GM21786 (cell line): ENCODE results near the gene CRTAC1.

Source experiments
- ATAC-seq: cut with Tn5 transposase; IDR thresholded peaks from one replicate; pipeline ENCODE4 v1.9.1; 2021; ENCODE audit not compliant: unreplicated experiment

CRTAC1 gene

GRCh38 chr10:97901381-97901780 is 129.0 kb downstream of the CRTAC1 start:
- ATAC-seq, result no peak

- no peak for ATAC-seq
Observed at GRCh38 chr10:97898429-97898828, 132.0 kb downstream of the CRTAC1 start.

DNA sequence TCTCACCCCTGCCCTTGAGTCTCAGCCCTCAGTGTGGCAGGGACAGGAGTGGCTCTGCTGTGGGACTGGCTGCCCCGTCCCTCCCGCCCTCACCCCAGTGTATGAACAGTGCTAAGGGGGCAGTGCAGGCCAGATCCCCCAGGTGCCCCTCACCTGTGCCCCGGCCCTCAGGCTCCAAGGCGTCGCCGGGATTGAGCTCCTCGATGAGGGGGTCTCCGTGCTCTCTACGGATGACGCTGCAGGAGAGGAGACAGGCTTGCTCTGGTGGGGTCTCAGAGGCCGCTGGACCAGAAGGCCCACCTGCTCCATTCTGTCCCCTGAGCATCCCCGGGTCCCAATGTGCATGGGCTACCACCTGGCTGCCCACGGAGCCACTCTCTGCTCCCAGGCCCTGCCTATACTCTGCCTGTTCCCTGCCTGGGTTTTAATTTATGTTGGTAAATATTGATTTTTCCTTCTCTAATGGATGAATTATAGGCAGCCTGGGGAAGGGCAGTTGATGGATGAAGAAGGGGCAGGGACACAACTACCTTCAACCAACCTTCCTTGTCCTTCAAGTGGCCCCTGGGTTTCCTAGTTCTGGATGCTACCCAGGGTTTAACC is 133.6 kb downstream of the CRTAC1 start:
- no peak for ATAC-seq

DNA sequence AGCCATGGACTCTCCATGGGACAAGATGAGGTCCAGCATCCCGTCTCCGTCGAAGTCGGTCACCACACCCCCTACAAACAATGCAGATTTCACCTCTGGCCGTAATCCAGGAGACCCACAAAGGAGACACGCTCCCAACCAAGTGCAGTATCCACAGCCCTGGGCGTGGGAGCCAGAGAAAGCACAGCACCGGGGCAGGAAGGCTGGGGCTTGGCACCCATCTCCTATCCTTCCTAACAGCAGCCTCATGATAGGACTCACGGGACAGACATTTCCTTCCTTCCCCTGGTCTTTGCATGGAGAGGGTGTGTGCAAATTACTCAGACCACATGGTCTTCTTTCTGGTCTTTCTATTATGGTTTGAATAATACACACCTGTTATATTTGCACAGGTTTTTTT is 134.5 kb downstream of the CRTAC1 start:
- ATAC-seq, result no peak

DNA sequence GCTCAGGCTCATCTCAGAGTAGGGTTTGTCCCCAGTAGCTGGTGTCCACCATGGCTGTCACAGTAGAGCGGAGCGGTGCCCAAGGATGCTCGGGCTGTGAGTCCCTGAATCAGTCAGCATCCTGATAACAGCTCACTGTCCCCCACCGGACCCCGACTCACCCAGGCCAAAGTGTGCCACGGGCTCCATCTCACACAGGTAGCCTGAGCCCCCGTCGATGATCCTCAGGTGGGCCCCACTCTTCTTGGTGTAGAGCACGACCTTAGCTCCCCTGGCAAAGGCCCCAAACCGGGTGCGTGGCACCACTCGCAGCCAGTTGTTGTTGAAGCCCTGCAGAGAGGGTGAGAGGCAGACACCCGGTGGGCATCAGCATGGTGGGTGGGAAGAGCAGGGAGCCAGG is 135.3 kb downstream of the CRTAC1 start:
- no peak for ATAC-seq

- ATAC-seq, result no peak
Observed at GRCh38 chr10:97894092-97894491, 136.3 kb downstream of the CRTAC1 start.

DNA sequence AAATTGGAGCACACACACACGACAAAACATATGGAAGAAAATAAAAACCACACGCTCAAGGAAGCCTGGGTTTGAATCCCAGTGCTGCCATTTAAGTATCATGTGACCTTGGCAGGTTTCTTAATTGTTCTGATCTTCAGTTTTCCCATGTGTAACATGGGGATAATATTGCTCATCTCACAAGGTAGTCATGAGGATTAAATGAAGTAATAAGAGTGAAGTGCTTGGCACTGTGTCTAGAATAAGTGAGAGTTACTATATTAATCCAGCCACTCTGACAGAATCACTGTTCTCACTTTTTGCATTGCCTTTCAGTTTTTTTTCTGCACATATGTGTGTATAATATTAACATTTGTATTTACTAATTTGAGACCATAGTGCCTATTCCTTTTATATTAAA is 137.5 kb downstream of the CRTAC1 start:
- ATAC-seq, result no peak

- ATAC-seq, result no peak
Observed at GRCh38 chr10:97892506-97892905, 137.9 kb downstream of the CRTAC1 start.

GRCh38 chr10:97891497-97892167 is 138.8 kb downstream of the CRTAC1 start:
- ATAC-seq, result no peak

- no peak for ATAC-seq
Observed at GRCh38 chr10:97889461-97890265, 140.8 kb downstream of the CRTAC1 start.

DNA sequence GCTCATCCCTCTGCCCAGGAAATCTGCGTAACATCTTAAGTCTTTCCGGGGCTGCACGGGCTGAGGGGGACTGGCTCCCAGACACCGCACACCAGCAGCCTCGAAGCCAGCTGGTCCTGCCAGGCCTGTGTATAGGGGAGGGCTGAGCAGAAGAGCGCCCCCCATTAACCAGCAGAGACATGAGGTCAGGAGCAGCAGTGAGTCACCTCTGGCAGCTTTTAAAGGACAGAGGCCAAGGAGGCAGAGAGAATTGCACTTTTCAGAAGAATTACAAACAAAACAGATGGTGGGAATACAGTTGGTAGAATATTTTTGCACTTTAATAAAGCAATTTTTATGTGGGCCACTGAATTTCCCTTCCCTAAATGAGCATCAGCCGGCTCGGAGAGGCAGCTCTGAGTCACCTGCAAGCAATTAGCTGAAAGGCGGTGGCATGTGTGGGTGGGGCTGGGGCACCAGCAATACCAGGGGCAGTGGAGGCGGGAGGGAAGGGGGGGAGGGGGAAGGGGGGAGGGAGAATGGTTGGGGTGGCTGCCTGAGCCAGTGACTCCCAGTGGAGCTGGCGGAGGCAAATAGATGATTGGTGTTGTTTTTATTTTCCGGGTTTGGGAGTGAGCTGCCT is 141.7 kb downstream of the CRTAC1 start:
- ATAC-seq, result no peak

- no peak for ATAC-seq
Observed at GRCh38 chr10:97888134-97888533, 142.3 kb downstream of the CRTAC1 start.

GRCh38 chr10:97887399-97887798 is 143.0 kb downstream of the CRTAC1 start:
- no peak for ATAC-seq

GRCh38 chr10:97886286-97886685 is 144.1 kb downstream of the CRTAC1 start:
- no peak for ATAC-seq

- no peak for ATAC-seq
Observed at GRCh38 chr10:97883092-97883485, 147.3 kb downstream of the CRTAC1 start.

DNA sequence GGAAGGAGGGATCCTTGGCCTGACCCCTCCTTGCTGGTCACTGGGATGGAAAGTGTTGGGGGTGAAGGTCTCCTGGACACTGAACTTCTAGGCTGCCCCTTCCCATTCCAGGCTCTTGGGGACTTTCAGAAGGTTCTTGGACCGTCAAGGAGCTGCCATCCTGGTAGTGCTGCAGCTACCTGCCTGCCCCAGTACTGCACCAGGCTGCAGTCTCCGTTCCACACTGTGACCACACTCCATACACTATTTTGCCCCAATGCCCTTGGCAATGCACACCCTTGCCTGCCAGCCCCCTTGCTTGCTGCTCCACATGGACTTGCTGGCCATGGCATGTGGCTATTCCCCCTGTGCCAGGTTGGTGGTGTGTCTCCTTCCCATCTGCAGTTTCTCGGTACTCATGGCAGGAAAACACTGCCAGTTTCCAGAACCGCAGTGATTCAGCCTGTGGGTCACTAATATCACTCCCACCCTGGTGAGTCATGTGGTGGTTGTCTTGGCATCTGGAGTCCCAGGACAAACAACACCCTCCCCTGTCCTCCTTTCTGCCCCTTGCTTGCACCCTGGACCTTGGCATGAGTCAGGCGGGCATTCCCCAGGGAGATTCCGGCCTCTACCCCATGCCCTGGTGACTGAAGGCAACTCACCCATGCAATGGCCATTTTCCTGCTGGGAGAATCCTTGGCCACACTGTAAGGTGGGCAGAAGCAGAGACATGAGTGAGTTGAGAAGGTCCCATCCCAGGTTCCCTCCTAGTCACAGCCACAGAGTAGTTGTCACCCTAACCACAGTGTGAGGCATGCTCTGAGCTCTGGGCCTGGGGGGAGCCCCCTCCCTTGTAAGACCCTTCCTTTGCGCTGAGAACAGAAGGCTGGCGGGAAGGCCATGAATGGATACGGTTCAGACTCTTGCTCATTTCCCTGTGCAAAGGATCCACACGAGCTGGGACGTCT is 148.0 kb downstream of the CRTAC1 start:
- ATAC-seq, result no peak

- no peak for ATAC-seq
Observed at GRCh38 chr10:97880109-97880508, 150.3 kb downstream of the CRTAC1 start.

- ATAC-seq, result no peak
Observed at GRCh38 chr10:97879241-97879640, 151.2 kb downstream of the CRTAC1 start.

GRCh38 chr10:97876402-97876801 is 154.0 kb downstream of the CRTAC1 start:
- no peak for ATAC-seq

GRCh38 chr10:97875391-97875790 is 155.0 kb downstream of the CRTAC1 start:
- no peak for ATAC-seq

- ATAC-seq, result no peak
Observed at GRCh38 chr10:97874332-97874731, 156.1 kb downstream of the CRTAC1 start.
